LHCN-M2 (cell line): Measurements from ENCODE around the gene LSAMP. TPM values are rescaled to one million over a fixed set of nuclear protein-coding genes. Genes with fewer than 3 reads are reported as not detected.
"Not testable (repeated sequence)": the region's sequence is repeated elsewhere in the genome, so short reads cannot be mapped to it uniquely, and the experiment has no call there.

Source experiments
- DNase-seq: peaks from one replicate; pipeline ENCODE4 v3.0.0-alpha.2; 2012; ENCODE audit warnings: low read depth
- total RNA-seq: library from RNA; depleted of rRNA; stranded (reverse); fragments of >200 nt; gene quantifications from 2 replicates; pipeline ENCODE4 v1.2.3, GENCODE V29; 2014

Gene LSAMP
- total RNA-seq, 1 experiment from 2014 or later = not detected

- DNase-seq = no peak
These were observed 333.5 kb downstream of the LSAMP start for GRCh38 chr3:116111765-116112164.

DNA sequence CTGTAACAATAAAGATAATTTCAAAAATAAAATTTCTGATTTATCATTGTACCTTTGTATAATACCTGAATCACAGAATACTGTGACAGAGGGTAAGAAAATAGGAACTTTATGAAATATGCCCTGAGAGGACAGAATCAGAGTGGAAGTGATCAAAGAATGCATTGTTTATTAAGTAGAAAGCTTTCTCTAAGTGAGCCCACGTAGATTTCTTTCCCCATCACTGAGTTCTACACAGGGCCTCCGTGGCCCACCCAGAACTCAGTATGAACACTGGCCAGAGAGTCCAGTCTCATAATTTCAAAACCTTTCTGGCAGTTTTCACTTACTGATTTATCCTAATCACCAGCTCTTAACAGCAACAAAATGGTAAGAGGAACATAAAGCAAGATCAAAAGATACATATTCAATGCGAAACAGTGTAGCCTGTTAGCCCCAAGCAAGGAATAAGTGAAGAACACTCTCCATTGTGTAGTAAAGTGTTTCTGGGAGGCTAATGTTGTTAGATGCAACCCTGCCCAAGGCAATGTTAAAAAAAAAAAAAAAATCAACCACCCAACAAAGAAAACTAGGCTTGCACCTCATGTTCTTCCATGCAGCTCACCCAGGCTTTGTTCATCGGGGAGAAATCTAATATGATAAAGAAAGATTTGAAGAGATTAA lies 341.3 kb downstream of the LSAMP start:
- DNase-seq = no peak

- no peak for DNase-seq
These were observed 343.2 kb downstream of the LSAMP start for GRCh38 chr3:116102037-116102436.

- DNase-seq = no peak
These were observed 348.1 kb downstream of the LSAMP start for GRCh38 chr3:116097226-116097625.

DNA sequence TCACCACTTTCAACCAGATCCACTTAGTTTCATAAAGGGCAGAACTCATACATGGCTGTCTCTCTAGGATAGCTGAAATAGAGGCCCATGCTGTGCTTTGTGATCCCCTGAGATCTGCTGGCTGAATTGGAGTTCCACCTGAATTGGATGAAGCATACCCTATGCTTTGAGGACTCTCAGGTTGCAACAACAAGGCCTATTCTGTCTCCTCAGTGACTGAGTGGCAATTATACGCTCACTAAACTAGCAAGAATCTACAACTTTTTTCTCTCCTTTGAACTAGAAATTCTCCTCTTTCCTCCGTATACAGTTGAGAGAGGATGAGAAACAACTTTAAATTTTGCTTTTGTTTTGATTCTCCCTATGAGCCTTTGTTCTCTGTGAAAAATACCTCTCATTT lies 348.7 kb downstream of the LSAMP start:
- no peak for DNase-seq

- DNase-seq = no peak
These were observed 351.9 kb downstream of the LSAMP start for GRCh38 chr3:116093374-116093773.

GRCh38 chr3:116087426-116087825 lies 357.9 kb downstream of the LSAMP start:
- peak; percentile 80 for DNase-seq

- peak; percentile 63 for DNase-seq
These were observed 360.1 kb downstream of the LSAMP start for GRCh38 chr3:116084999-116085791.

GRCh38 chr3:116083683-116084082 lies 361.6 kb downstream of the LSAMP start:
- DNase-seq = no peak

DNA sequence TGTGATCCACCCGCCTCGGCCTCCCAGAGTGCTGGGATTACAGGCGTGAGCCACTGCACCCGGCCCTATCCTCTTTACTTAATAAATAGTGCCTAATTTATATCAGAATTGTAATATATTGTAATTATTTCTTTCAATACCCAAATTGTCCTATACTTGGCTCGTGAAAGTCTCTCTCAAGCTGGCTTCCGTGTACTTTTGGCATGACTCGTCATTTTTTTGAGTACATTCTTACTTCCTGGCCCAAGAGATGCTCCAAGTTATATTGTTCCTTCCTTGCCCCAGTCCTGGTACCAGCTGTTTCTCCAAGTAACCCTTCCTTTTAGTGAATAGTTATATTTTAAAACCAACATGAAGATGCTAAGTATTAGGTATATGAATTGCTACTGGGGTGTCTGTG lies 366.7 kb downstream of the LSAMP start:
- no peak for DNase-seq

- no peak for DNase-seq
These were observed 367.7 kb downstream of the LSAMP start for GRCh38 chr3:116077557-116077956.

GRCh38 chr3:116077059-116077458 lies 368.2 kb downstream of the LSAMP start:
- no peak for DNase-seq

GRCh38 chr3:116070516-116071278 lies 374.6 kb downstream of the LSAMP start:
- DNase-seq = not testable (repeated sequence)

- DNase-seq = no peak
These were observed 375.2 kb downstream of the LSAMP start for GRCh38 chr3:116070061-116070460.

DNA sequence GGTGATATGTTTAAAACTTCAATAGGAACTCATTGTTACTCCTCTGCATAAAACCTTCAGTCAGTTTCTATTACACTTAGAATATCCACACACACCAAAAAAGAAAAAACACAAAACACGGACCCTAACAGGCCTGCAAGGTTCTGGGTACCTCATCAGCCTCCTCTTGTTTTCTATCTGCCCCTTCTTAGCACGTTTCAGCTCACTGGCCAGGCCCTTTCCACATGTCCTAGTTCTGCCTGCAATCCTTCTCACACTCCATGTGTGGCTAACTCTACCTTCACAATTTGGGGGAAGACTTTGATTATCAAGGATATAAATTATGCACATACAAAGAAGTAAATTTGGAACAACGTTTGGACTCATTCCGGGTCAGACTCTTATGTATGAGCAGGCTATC lies 376.3 kb downstream of the LSAMP start:
- DNase-seq = no peak

GRCh38 chr3:116067326-116067725 lies 378.0 kb downstream of the LSAMP start:
- DNase-seq = no peak

- no peak for DNase-seq
These were observed 379.8 kb downstream of the LSAMP start for GRCh38 chr3:116065501-116065900.

GRCh38 chr3:116064646-116065045 lies 380.6 kb downstream of the LSAMP start:
- peak; percentile 44 for DNase-seq

DNA sequence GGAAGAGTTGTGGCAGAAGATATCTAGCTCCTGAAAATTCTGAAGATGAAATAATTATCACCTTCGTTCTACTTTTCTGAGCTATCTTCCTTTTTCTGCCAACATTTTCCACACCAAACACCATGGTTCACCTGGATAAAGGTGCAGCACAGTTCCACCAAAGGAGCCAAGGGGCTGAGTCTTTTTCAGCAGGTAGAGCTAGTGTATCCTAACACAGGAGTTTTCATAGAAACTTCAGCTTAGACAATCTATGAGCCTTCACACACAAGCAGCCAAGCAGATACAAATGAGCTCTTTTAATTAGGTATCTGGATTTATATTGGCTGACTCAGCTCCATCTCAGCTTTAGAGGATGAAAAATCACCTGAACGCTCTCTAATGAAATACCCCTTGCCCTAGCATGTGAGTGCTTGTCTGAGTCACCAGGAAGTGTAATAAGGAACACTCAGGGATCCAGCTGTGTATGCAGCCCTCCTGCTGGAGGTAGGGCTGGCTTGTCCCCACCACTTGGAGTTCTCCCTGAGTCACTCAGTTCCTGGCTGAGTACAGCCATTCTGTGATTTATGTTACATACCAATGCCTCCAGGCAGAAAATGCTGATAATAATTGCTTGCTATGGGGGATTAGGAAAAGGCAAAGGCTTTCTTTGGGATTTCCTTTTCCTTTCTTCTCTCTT lies 385.7 kb downstream of the LSAMP start:
- DNase-seq = peak; percentile 87

DNA sequence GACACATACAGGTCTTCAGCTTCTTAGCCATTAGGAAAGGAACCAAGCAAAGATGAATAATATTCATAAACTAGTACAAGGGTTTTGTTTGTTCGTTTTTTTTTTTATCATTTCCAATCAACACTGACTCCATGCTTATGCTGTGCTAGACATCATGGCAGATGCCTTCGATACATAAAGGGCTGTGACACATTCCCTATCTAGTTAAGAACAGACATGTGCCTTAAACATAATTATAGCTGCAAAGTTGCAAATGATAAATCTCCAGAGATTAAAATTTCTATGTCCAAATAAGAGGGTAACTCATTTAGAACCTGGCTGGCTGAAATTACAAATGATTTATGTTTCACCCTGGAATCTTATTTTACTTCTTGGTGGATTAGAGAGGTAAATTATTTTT lies 386.4 kb downstream of the LSAMP start:
- DNase-seq = no peak

DNA sequence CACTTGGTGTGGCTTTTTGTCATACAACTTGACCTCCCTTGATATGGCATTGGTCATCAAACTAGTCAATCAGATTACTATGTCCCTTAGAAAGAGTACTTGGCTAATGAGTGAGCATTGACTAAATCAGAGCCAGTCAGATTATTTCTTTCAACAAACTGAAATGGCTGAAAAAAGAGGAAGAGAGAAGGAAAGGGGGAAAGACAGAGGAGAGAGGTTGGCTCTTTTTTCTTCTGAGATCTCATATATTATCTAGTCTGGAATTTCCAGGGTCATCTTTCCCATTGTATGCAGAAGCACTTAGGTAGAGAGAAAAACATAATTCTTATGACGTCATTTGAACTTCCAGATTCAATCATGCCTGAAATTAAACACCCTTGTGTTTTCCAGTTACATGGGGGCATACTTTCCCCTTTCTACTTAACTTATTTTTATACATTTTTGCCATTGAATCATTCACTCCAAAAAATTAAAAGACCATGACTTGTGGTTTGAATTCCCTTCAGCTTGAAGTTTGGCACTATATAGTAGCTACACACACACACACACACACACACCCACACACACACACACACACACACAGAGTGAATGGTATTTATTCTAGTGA lies 387.8 kb downstream of the LSAMP start:
- no peak for DNase-seq
